Kidney (tissue), 14 donors: ENCODE measurements around the gene ZNF19. TPM values are rescaled to one million over a fixed set of nuclear protein-coding genes. Genes with fewer than 3 reads are reported as not detected.

Experiments used
- DNase-seq, 5 donors: peaks; one replicate each; pipeline ENCODE4 v3.0.0-alpha.2; 2013 to 2020
- FAIRE-seq: peaks from 2 replicates; lab custom pipeline; 2012; peaks lifted over from hg19 to GRCh38; lab: Jason Lieb, UNC
- H3K27ac ChIP-seq, 2 donors: one replicate each; pipeline ENCODE4 v1.7.0; 2013; ENCODE audit warnings: low read depth in 2 of 2, low read length in 2 of 2, inconsistent platforms in 1 of 2
- H3K27me3 ChIP-seq: one replicate; pipeline ENCODE4 v1.7.1; 2013; ENCODE audit warnings: low read length, inconsistent platforms; ENCODE audit not compliant: control insufficient read depth, insufficient read depth
- H3K36me3 ChIP-seq, 3 donors: one replicate each; pipeline versions ENCODE4 v1.7.0 to v1.7.1; 2013; ENCODE audit warnings: low read length in 3 of 3, control low read depth in 1 of 3, inconsistent platforms in 1 of 3; ENCODE audit not compliant: insufficient read depth in 3 of 3, control insufficient read depth in 2 of 3
- H3K4me1 ChIP-seq, 3 donors: one replicate each; pipeline versions ENCODE4 v1.7.0 to v1.7.1; 2013; ENCODE audit warnings: low read length in 3 of 3, inconsistent platforms in 1 of 3, low read depth in 1 of 3; ENCODE audit not compliant: control insufficient read depth in 2 of 3, insufficient read depth in 2 of 3
- H3K4me3 ChIP-seq, 3 donors: one replicate each; pipeline versions ENCODE4 v1.7.0 to v1.8.1; 2013; ENCODE audit warnings: low read length in 3 of 3, control low read depth in 1 of 3, inconsistent platforms in 1 of 3
- H3K9ac ChIP-seq, 3 donors: one replicate each; pipeline versions ENCODE4 v1.7.0 to v1.7.1; 2013; ENCODE audit warnings: low read length in 3 of 3, control low read depth in 1 of 3, inconsistent platforms in 1 of 3
- H3K9me3 ChIP-seq, 3 donors: one replicate each; pipeline versions ENCODE4 v1.7.0 to v1.7.1; 2013; ENCODE audit warnings: low read length in 3 of 3, control low read depth in 1 of 3, inconsistent platforms in 1 of 3; ENCODE audit not compliant: control insufficient read depth in 2 of 3, insufficient read depth in 1 of 3
- CTCF ChIP-seq: IDR thresholded peaks from 3 replicates; pipeline ENCODE4 v1.5.1; 2012; ENCODE audit warnings: mild to moderate bottlenecking, moderate library complexity, borderline replicate concordance; ENCODE audit not compliant: insufficient read depth; ENCODE audit errors: extremely low read depth
- intact Hi-C: fragments of 100-400 bp; cut with DNase I; formaldehyde crosslinking; loops from one replicate; pipeline ENCODE4 v1.11.1; 2022
- polyA plus RNA-seq: library from polyadenylated mRNA; stranded (reverse); fragments of 350-450 nt; fragmentation: Illumina TruSeq; extraction: RNeasy Lipid Tissue Mini Kit (QIAGEN cat#74804); gene quantifications from one replicate; pipeline ENCODE4 v1.2.3, GENCODE V29; 2014; ENCODE audit warnings: low read depth, low replicate concordance; ENCODE audit not compliant: insufficient read depth
- total RNA-seq: library from RNA; stranded (reverse); fragmentation: NEBNext Ultra II Directional; extraction: Animal tissue kit (Norgen Biotek cat#: 25700); gene quantifications from one replicate; pipeline ENCODE4 v1.2.1, GENCODE V29; 2021
- donor health status: control.
- donor health status: control.
- donor health status: control.
- donor health status: control.
- donor health status: control.
- donor health status: DM: yes; HTN: yes; CAD: no.
- donor health status: Normal renal cell carcinoma (clear cell type).

ZNF19 gene
- total and polyA plus RNA-seq, 2 donors from 2014 or later = 5.9 to 22.3 TPM

- Histone ChIP-seq H3K27me3 (no peaks in the 10 kb centered on the region), H3K9ac (no peak overlapping the region), H3K36me3 (no peaks in the 10 kb centered on the region), H3K4me1 (no peaks in the 10 kb centered on the region), H3K27ac (no peak overlapping the region), H3K9me3 (no peaks in the 10 kb centered on the region), H3K4me3 (no peak overlapping the region)
- intact Hi-C loops = loop anchor here (5.0 kb wide), 1 partner anchor 89 kb away; no protein-coding TSS in a partner anchor
- DNase-seq (peak in 4 of 5 donors; percentile 44 to 79 (median 64)), FAIRE-seq (no peak)
- TF ChIP-seq CTCF = no peak
Measured at GRCh38 chr16:71501547-71501946, 12.4 kb upstream of the ZNF19 start.

- Histone ChIP-seq H3K27ac (no peak overlapping the region), H3K27me3 (no peaks in the 10 kb centered on the region), H3K9me3 (no peaks in the 10 kb centered on the region), H3K36me3 (no peaks in the 10 kb centered on the region), H3K4me1 (no peaks in the 10 kb centered on the region), H3K9ac (no peak overlapping the region), H3K4me3 (no peak overlapping the region)
- FAIRE-seq (no peak), DNase-seq (no peak)
- intact Hi-C loops = loop anchor here (5.0 kb wide), 1 partner anchor 89 kb away; no protein-coding TSS in a partner anchor
- no peak for TF ChIP-seq CTCF
Measured at GRCh38 chr16:71500964-71501363, 11.8 kb upstream of the ZNF19 start.

GRCh38 chr16:71499775-71500364 is 10.7 kb upstream of the ZNF19 start:
- Histone ChIP-seq H3K27ac (no peak overlapping the region), H3K9me3 (no peaks in the 10 kb centered on the region), H3K4me3 (no peak overlapping the region), H3K36me3 (no peaks in the 10 kb centered on the region), H3K4me1 (no peaks in the 10 kb centered on the region), H3K27me3 (no peaks in the 10 kb centered on the region), H3K9ac (no peak overlapping the region)
- intact Hi-C loops = loop anchor here (5.0 kb wide), 1 partner anchor 88 kb away; no protein-coding TSS in a partner anchor
- FAIRE-seq (no peak), DNase-seq (peak in 4 of 5 donors; percentile 41 to 72 (median 62))
- peak; percentile 60 for TF ChIP-seq CTCF

- Histone ChIP-seq H3K27ac (no peak overlapping the region), H3K9ac (no peak overlapping the region), H3K36me3 (no peaks in the 10 kb centered on the region), H3K4me3 (no peak overlapping the region), H3K4me1 (no peaks in the 10 kb centered on the region), H3K9me3 (no peaks in the 10 kb centered on the region), H3K27me3 (no peaks in the 10 kb centered on the region)
- FAIRE-seq (no peak), DNase-seq (no peak)
- TF ChIP-seq CTCF = no peak
- intact Hi-C loops = no loop called here
Measured at GRCh38 chr16:71498031-71498430, 8.9 kb upstream of the ZNF19 start.
